K562 (cell line): ENCODE results near the gene CDKN3. TPM values are rescaled to one million over a fixed set of nuclear protein-coding genes. Genes with fewer than 3 reads are reported as not detected.

ENCODE experiments used
- CBFA2T2 ChIP-seq: fragments of 450-650 bp; conservative IDR thresholded peaks from 2 replicates; pipeline ENCODE4 v1.6.1; 2017; ENCODE audit warnings: mild to moderate bottlenecking
- EZH2 ChIP-seq: IDR thresholded peaks from 2 replicates; pipeline ENCODE4 v1.6.1; 2012; ENCODE audit warnings: low read depth, mild to moderate bottlenecking, inconsistent platforms, low read length, borderline replicate concordance
- FIP1L1 ChIP-seq: fragments of 200-400 bp; formaldehyde crosslinking; IDR thresholded peaks from 2 replicates; pipeline ENCODE4 v1.6.1; 2018; ENCODE audit warnings: mild to moderate bottlenecking, low read depth, low read length; ENCODE audit not compliant: poor library complexity, severe bottlenecking
- HDGF ChIP-seq: fragments of 450-650 bp; IDR thresholded peaks from 2 replicates; pipeline ENCODE4 v1.6.1; 2016
- MAFK ChIP-seq: IDR thresholded peaks from 2 replicates; pipeline ENCODE4 v1.6.1; 2011; ENCODE audit warnings: low read length, improper control_type of control experiment
- POLR2B ChIP-seq: fragments of 450-650 bp; IDR thresholded peaks from 2 replicates; pipeline ENCODE4 v1.6.1; 2018; ENCODE audit warnings: low read depth; ENCODE audit not compliant: partially characterized antibody
- RBM25 ChIP-seq: fragments of 200-400 bp; formaldehyde crosslinking; IDR thresholded peaks from 2 replicates; pipeline ENCODE4 v1.6.1; 2018; ENCODE audit warnings: low read length, low read depth, moderate library complexity; ENCODE audit not compliant: severe bottlenecking
- TAL1 ChIP-seq: fragments of 450-650 bp; IDR thresholded peaks from 2 replicates; pipeline ENCODE4 v1.6.1; 2016; ENCODE audit warnings: mild to moderate bottlenecking
- TBP ChIP-seq: optimal IDR thresholded peaks from 2 replicates; pipeline ENCODE3; 2011; ENCODE audit warnings: low read depth, low read length, improper control_type of control experiment
- TEAD4 ChIP-seq, 2 experiments: sonication (generic) in 1 of 2; formaldehyde crosslinking in 1 of 2; IDR thresholded peaks; 2 replicates each; pipeline versions ENCODE4 v1.6.1 to v1.8.0; 2012 to 2022; ENCODE audit warnings: borderline replicate concordance in 1 of 2, inconsistent platforms in 1 of 2, low read length in 1 of 2, mild to moderate bottlenecking in 1 of 2, missing genetic modification reagents in 1 of 2
- ZNF24 ChIP-seq: fragments of 450-650 bp; IDR thresholded peaks from 2 replicates; pipeline ENCODE4 v1.6.1; 2016
- ZNF584 ChIP-seq: fragments of 200-800 bp; sonication (Bioruptor generic); IDR thresholded peaks from 2 replicates; pipeline ENCODE4 v1.6.1; 2016; ENCODE audit warnings: low read depth, mild to moderate bottlenecking, missing genetic modification characterization, missing compliant biosample characterization
- ZNF717 ChIP-seq: fragments of 250-450 bp; sonication (Bioruptor Pico); IDR thresholded peaks from 2 replicates; pipeline ENCODE4 v1.5.0; 2021
- polyA plus RNA-seq, 8 experiments: library from polyadenylated mRNA; depleted of rRNA in 4 of 8; stranded (reverse) in 5 of 8; unstranded in 3 of 8; fragments of >200 nt; fragmentation: Nextera tagmentation in 2 of 8; fragmentation: Illumina TruSeq in 1 of 8; extraction: Ambion mirVana in 2 of 8; extraction: Trizol in 1 of 8; gene quantifications; 2 replicates each; pipeline versions ENCODE4 v1.2.1 to v1.2.3, GENCODE V29; 2011 to 2014; ENCODE audit warnings: inconsistent platforms in 1 of 8, missing spikeins in 1 of 8
- total RNA-seq, 7 experiments: library from RNA; depleted of rRNA in 6 of 7; stranded (reverse); fragments of >200 nt in 6 of 7; fragmentation: Illumina TruSeq in 2 of 7; extraction: Trizol in 2 of 7; gene quantifications; 2 replicates each; pipeline versions ENCODE4 v1.2.1 to v1.2.3, GENCODE V29; 2011 to 2021; ENCODE audit warnings: low replicate concordance in 1 of 7
- TF ChIP-seq, protein P1 (sequence below): fragments of 250-450 bp; sonication (Bioruptor Pico); IDR thresholded peaks from 2 replicates; pipeline ENCODE4 v1.8.0; 2022; ENCODE audit warnings: moderate library complexity, mild to moderate bottlenecking, inconsistent platforms
- TF ChIP-seq, protein P2 (sequence below): fragments of 250-450 bp; sonication (Bioruptor Pico); IDR thresholded peaks from 2 replicates; pipeline ENCODE4 v1.5.0; 2021; ENCODE audit warnings: mild to moderate bottlenecking, moderate library complexity
- TF ChIP-seq, protein P3 (sequence below): sonication (generic); formaldehyde crosslinking; IDR thresholded peaks from 2 replicates; pipeline ENCODE4 v1.9.0; 2022; ENCODE audit warnings: mild to moderate bottlenecking, missing genetic modification reagents
- TF ChIP-seq, protein P4 (sequence below): sonication (generic); formaldehyde crosslinking; IDR thresholded peaks from 2 replicates; pipeline ENCODE4 v1.8.0; 2023; ENCODE audit warnings: missing genetic modification reagents, mild to moderate bottlenecking, borderline replicate concordance

The CDKN3 gene
- total and polyA plus RNA-seq, 9 of the 15 experiments (the other 6 are each of a cell fraction or from before 2014, with no cell fraction given) = 41.3 to 128 (median 70.7) TPM

DNA sequence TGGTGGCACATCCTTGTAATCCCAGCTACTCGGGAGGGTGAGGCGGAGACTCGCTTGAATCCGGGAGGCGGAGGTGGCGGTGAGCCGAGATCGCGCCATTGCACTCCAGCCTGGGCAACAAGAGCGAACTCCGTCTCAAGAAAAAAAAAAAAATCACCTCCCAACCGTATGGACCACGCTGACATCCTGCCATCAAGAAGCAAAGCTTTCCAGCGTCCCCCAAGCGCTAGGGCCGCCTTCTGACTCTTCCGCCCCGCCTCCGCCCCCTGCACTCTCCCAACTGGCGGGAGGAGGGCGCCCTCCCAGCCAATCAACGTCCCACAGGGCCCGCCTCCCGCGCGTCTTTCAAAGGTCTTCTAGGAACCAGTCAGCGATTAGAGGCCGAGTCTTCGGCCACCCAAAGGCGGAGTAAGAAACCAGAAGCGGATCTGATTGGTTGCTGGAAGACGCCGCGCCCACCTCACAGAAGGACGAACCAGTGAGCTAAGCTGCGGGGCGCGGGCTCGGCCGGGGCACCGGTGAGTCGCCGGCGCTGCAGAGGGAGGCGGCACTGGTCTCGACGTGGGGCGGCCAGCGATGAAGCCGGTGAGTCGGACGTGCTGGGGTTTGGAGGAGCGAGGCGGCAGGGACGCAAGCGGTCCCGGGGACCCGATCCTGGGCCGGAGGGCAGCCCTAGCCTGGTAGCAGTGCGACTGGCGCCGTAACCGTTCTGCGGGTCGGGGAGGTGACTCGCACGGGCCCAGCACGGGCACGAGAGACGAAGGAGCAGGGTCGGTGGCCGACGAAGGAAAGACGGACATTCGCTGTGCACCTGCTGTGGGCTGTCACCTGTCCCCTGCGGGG, at the start of gene CDKN3 (continued):
- TF ChIP-seq EZH2 (no peak), HDGF (no peak), FIP1L1 (peak; percentile 47), ZNF717 (CRISPR knock-in tag) (no peak), TEAD4 (IDR thresholded peaks at IDR 0.05; ENCODE audit: low read length) (no peak), TEAD4 (CRISPR knock-in tag; IDR thresholded peaks at IDR 0.05; ENCODE audit: borderline replicate concordance) (0 out of 2 replicates have a peak, but pooled peaks have one; percentile 38), CBFA2T2 (no peak), TBP (peak; percentile 74), POLR2B (peak; percentile 79), RBM25 (peak; percentile 86), ZNF24 (no peak), TAL1 (no peak), MAFK (no peak), ZNF584 (CRISPR knock-in tag) (no peak)
- TF ChIP-seq, protein P1, sequence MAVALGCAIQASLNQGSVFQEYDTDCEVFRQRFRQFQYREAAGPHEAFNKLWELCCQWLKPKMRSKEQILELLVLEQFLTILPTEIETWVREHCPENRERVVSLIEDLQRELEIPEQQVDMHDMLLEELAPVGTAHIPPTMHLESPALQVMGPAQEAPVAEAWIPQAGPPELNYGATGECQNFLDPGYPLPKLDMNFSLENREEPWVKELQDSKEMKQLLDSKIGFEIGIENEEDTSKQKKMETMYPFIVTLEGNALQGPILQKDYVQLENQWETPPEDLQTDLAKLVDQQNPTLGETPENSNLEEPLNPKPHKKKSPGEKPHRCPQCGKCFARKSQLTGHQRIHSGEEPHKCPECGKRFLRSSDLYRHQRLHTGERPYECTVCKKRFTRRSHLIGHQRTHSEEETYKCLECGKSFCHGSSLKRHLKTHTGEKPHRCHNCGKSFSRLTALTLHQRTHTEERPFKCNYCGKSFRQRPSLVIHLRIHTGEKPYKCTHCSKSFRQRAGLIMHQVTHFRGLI (CRISPR knock-in tag) = no peak
- TF ChIP-seq, protein P2, sequence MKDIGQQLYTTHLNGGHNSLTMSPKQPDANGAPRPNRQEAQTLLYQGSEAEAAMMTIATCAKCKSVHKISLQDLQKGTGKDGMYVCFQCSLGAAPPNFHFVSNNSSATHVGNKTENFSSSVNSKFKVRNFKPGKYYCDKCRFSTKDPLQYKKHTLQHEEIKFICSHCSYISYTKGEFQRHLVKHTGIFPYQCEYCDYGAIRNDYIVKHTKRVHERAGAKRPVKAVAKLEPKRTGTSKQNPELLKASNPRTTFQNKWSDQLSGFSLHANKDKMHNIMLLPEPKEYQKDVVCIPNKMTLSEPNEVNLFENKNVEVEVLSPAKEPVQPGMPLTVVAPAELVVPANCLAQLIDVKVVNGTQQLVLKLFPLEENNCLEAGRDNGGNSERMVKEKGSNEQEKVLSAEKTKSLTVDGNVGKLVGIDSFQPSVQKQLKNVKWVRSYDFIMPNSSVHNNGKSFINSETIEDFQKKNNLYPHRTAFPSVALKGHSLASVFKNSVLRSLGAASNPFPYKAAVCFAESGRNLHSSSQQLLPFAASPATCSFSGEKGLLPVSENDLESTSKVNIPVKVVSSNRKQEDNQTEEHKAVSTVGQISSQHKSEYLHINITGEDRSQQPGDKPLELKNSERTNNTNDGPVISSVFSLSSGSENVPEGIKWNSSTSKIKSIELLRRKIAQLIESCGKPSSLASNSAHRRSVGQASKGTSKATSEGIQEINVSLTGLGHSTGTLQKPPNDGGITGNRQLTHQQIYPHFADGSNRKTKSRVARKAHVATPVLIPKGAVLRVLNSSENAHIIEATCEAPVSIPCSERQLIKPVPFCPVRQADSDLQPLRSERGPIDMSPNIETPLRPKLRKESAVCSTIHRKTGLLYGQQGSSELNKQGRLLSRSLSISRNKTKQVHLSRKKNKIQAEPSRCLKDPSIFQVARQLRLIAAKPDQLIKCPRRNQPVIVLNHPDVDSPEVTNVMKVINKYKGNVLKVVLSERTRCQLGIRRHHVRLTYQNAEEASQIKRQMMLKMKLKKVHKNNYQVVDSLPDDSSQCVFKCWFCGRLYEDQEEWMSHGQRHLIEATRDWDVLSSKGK (CRISPR knock-in tag) = no peak
- TF ChIP-seq, protein P3, sequence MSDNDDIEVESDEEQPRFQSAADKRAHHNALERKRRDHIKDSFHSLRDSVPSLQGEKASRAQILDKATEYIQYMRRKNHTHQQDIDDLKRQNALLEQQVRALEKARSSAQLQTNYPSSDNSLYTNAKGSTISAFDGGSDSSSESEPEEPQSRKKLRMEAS (CRISPR knock-in tag) = peak; percentile 78
- TF ChIP-seq, protein P4, sequence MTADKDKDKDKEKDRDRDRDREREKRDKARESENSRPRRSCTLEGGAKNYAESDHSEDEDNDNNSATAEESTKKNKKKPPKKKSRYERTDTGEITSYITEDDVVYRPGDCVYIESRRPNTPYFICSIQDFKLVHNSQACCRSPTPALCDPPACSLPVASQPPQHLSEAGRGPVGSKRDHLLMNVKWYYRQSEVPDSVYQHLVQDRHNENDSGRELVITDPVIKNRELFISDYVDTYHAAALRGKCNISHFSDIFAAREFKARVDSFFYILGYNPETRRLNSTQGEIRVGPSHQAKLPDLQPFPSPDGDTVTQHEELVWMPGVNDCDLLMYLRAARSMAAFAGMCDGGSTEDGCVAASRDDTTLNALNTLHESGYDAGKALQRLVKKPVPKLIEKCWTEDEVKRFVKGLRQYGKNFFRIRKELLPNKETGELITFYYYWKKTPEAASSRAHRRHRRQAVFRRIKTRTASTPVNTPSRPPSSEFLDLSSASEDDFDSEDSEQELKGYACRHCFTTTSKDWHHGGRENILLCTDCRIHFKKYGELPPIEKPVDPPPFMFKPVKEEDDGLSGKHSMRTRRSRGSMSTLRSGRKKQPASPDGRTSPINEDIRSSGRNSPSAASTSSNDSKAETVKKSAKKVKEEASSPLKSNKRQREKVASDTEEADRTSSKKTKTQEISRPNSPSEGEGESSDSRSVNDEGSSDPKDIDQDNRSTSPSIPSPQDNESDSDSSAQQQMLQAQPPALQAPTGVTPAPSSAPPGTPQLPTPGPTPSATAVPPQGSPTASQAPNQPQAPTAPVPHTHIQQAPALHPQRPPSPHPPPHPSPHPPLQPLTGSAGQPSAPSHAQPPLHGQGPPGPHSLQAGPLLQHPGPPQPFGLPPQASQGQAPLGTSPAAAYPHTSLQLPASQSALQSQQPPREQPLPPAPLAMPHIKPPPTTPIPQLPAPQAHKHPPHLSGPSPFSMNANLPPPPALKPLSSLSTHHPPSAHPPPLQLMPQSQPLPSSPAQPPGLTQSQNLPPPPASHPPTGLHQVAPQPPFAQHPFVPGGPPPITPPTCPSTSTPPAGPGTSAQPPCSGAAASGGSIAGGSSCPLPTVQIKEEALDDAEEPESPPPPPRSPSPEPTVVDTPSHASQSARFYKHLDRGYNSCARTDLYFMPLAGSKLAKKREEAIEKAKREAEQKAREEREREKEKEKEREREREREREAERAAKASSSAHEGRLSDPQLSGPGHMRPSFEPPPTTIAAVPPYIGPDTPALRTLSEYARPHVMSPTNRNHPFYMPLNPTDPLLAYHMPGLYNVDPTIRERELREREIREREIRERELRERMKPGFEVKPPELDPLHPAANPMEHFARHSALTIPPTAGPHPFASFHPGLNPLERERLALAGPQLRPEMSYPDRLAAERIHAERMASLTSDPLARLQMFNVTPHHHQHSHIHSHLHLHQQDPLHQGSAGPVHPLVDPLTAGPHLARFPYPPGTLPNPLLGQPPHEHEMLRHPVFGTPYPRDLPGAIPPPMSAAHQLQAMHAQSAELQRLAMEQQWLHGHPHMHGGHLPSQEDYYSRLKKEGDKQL (CRISPR knock-in tag) = no peak
